ENCODE data around the gene TIPRL.

Gene TIPRL

DNA sequence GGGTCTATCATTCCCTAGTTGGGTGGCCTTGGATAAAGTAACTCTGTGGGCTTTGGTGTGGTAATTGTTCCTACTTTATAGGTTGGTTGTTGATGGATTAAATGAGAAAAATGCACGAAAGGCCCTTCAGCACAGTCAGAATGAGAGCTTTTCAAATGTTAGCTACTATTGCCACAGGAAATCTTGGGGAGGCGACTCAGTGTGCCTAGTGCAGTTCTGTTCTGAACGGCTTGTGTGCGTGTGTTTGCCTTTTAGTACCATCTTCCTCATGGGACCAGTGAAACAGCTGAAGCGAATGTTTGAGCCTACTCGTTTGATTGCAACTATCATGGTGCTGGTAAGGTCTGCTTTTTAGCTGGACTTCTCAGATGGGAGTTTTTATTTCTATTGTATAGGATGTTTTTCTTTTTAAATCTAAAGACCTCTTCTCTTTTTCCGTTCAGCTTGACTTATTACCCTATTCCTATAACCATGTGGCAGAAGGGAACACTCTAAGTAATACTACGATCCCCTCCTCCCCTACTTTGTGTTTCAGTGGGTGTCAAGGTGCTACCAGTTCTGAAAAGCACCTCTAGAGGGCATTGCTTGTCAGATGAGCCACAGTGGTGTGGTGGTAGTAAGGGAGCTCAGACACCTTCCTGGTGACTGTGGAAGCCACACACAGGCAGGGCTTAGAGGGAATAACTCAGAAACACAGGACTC is 56.2 kb downstream of the TIPRL start:
- no peak overlapping the region for H3K27ac ChIP-seq
- H3K27me3 ChIP-seq = no peaks in the 10 kb centered on the region
- peaks cover 84% of the 10 kb centered on the region for H3K36me3 ChIP-seq
- H3K9me3 ChIP-seq = no peaks in the 10 kb centered on the region
- TF ChIP-seq, protein P1, sequence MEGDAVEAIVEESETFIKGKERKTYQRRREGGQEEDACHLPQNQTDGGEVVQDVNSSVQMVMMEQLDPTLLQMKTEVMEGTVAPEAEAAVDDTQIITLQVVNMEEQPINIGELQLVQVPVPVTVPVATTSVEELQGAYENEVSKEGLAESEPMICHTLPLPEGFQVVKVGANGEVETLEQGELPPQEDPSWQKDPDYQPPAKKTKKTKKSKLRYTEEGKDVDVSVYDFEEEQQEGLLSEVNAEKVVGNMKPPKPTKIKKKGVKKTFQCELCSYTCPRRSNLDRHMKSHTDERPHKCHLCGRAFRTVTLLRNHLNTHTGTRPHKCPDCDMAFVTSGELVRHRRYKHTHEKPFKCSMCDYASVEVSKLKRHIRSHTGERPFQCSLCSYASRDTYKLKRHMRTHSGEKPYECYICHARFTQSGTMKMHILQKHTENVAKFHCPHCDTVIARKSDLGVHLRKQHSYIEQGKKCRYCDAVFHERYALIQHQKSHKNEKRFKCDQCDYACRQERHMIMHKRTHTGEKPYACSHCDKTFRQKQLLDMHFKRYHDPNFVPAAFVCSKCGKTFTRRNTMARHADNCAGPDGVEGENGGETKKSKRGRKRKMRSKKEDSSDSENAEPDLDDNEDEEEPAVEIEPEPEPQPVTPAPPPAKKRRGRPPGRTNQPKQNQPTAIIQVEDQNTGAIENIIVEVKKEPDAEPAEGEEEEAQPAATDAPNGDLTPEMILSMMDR (IDR thresholded peaks at IDR 0.05) = no peak
- H3K4me1 ChIP-seq (ENCODE audit: control insufficient read depth in 1 of 2, insufficient read depth in 1 of 2, low read depth in 1 of 2, low read length in 1 of 2) = no peaks in the 10 kb centered on the region
- H3K4me3 ChIP-seq (ENCODE audit: low read depth in 1 of 2, low read length in 1 of 2) = no peak overlapping the region

DNA sequence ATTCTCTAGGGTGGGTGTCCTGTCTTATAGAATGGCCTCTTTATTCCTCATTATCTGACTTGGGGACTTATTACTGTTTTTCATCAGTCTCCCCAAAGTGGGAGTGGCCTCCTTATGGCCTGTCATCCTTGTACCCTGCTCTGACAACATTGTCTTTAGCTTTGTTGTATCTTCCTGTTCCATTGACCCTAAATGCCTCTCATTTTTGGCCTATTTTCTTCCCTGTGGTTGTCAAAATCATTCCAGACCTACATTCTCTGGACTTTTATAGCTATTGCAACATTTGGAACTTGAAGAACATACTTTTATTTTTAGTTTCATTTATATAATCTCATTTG is 56.8 kb downstream of the TIPRL start:
- Histone ChIP-seq H3K4me3 (ENCODE audit: low read depth in 1 of 2, low read length in 1 of 2) (no peak overlapping the region), H3K9me3 (no peaks in the 10 kb centered on the region), H3K27ac (no peak overlapping the region), H3K4me1 (ENCODE audit: control insufficient read depth in 1 of 2, insufficient read depth in 1 of 2, low read depth in 1 of 2, low read length in 1 of 2) (no peaks in the 10 kb centered on the region), H3K36me3 (peaks cover 86% of the 10 kb centered on the region), H3K27me3 (no peaks in the 10 kb centered on the region)
- TF ChIP-seq, protein P1 (IDR thresholded peaks at IDR 0.05) = no peak

- Histone ChIP-seq H3K27ac (no peak overlapping the region), H3K4me1 (ENCODE audit: control insufficient read depth in 1 of 2, insufficient read depth in 1 of 2, low read depth in 1 of 2, low read length in 1 of 2) (no peaks in the 10 kb centered on the region), H3K4me3 (ENCODE audit: low read depth in 1 of 2, low read length in 1 of 2) (no peak overlapping the region), H3K27me3 (no peaks in the 10 kb centered on the region), H3K9me3 (no peaks in the 10 kb centered on the region), H3K36me3 (peaks cover 86% of the 10 kb centered on the region)
- TF ChIP-seq, protein P1 (IDR thresholded peaks at IDR 0.05) = no peak
These were observed 57.2 kb downstream of the TIPRL start for GRCh38 chr1:168235937-168236336.

- H3K9me3 ChIP-seq = no peaks in the 10 kb centered on the region
These were observed 58.3 kb downstream of the TIPRL start for GRCh38 chr1:168236836-168237611.

DNA sequence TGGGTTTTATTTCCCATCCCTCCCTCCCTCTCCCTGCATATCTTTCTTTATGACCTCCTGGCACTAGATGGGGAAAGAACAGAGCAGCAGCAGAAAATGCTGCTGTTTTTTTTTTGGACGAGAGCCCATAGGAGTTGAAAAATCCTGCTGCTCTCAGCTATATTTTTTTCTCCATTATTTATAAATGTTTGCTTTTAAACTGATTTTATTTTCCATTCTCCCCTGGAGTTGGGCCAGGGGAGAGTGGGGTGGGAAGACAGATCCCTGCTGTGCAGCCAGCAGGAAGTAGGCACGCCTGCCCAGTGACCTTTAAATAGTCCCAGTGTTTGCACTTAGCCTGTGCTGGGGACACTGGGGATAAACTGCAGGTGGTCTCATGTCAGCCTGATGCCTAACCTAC is 64.4 kb downstream of the TIPRL start:
- Histone ChIP-seq H3K27ac (no peak overlapping the region), H3K4me3 (ENCODE audit: low read depth in 1 of 2, low read length in 1 of 2) (no peak overlapping the region), H3K9me3 (no peaks in the 10 kb centered on the region), H3K36me3 (peaks cover 85% of the 10 kb centered on the region), H3K27me3 (no peaks in the 10 kb centered on the region), H3K4me1 (ENCODE audit: control insufficient read depth in 1 of 2, insufficient read depth in 1 of 2, low read depth in 1 of 2, low read length in 1 of 2) (no peaks in the 10 kb centered on the region)
- TF ChIP-seq, protein P1 (IDR thresholded peaks at IDR 0.05) = no peak

More at GRCh38 chr1:168236836-168237611, 58.3 kb downstream of the TIPRL start:
- no peak overlapping the region for H3K4me3 ChIP-seq (ENCODE audit: low read depth in 1 of 2, low read length in 1 of 2)
- no peaks in the 10 kb centered on the region for H3K4me1 ChIP-seq (ENCODE audit: control insufficient read depth in 1 of 2, insufficient read depth in 1 of 2, low read depth in 1 of 2, low read length in 1 of 2)
- peaks cover 89% of the 10 kb centered on the region for H3K36me3 ChIP-seq
- no peaks in the 10 kb centered on the region for H3K27me3 ChIP-seq
- no peak overlapping the region for H3K27ac ChIP-seq
- TF ChIP-seq, protein P1 (IDR thresholded peaks at IDR 0.05) = no peak
